ENCODE measurements around the gene GMPPB. TPM values are rescaled to one million over a fixed set of nuclear protein-coding genes. Genes with fewer than 3 reads are reported as not detected.
A peak's percentile ranks its signal among the peaks of the same experiment; 100 is the strongest.

The GMPPB gene
- total RNA-seq, 1 experiment from 2014 or later, result 38.8 TPM

DNA sequence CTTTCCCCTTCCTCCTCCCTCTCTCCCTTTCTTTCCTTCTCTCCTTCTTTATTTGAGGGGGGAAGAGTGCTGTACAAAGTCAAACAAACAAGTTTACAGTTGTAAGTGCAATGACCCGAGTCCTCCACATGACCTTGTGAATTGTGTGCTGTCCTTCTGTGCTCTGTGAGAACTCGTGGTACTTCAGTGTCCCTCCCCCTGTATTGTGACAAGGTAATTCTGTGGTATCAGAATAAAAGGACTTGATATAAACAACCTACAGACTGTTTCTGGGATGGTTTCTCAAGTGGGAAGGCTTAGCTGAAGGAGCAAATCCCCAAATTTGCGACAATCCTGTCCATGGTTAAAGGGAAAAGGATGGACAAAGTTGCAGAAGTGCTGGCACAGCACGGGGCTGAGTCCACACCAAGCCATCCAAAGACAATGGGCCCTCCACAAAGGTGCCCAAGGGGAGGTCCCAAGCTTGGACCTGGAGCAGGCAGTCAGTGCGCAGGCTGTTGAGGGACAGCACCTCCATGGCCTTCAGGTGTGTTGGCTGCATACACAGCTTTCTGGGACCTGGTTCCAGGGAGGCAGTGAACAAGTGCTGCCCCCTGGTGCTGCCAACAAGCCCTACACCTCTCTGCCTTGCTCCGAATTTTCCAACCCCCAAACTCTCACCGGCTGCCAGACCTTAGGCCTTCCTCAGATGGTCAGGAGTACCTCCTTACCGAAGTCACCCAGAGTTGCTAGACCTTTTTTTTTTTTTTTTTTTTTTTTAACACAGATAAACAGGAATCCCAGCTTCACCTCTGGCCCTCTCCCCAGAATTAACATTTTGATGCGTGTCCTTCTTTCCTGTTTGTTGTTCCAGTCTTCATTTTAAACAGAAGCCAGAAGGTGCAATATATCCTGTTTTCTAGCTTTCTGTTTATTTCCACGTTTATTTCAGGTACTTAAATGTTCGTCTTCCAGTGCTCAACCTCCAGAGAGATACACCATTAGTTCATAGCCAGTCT, 52.2 kb downstream of the GMPPB start:
- peak; percentile 38 for DNase-seq (ENCODE audit: low read depth)

DNA sequence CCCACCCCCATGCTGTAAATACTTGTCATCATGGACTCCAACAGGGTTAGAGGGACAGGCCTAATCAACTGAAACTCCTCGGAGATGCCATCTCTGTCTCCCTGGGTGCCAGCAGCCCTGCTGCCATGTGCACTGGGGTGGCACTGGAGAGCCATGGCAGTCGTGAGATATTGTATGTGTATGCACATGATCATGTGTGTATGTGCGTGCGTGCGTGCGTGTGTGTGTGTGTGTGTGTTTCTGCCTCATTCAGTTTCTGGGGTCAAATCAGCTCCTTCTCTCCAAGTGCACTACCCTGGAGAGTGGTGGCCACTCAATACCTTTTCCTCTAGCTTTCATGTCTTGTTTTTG, 52.8 kb downstream of the GMPPB start:
- no peak for DNase-seq (ENCODE audit: low read depth)

Other genes starting within 250 kb of the GMPPB start
- gene BSN, start 169.5 kb downstream of the GMPPB start, total RNA-seq (2014; rRNA removed), result 0.13 and 0.17 TPM in 2 replicates
- 152 and 157 TPM in 2 replicates for gene APEH, start 49.6 kb downstream of the GMPPB start, total RNA-seq (2014; rRNA removed)
- 7.5 and 7.7 TPM in 2 replicates for gene MST1, start 34.5 kb downstream of the GMPPB start, total RNA-seq (2014; rRNA removed)
- gene RNF123, start 34.4 kb downstream of the GMPPB start, total RNA-seq (2014; rRNA removed), result 19.6 and 21.2 TPM in 2 replicates
- gene AMIGO3, start 4.3 kb downstream of the GMPPB start, total RNA-seq (2014; rRNA removed), result 1.9 and 2.3 TPM in 2 replicates
- gene IP6K1, start 62.6 kb upstream of the GMPPB start, total RNA-seq (2014; rRNA removed), result 22.1 and 26.6 TPM in 2 replicates
- not detected in 2 replicates for gene CDHR4, start 75.9 kb upstream of the GMPPB start, total RNA-seq (2014; rRNA removed)
- gene INKA1, start 79.3 kb upstream of the GMPPB start, total RNA-seq (2014; rRNA removed), result 3.9 and 4.7 TPM in 2 replicates
- 21.8 and 26.2 TPM in 2 replicates for gene UBA7, start 90.0 kb upstream of the GMPPB start, total RNA-seq (2014; rRNA removed)
- gene TRAIP, start 132.6 kb upstream of the GMPPB start, total RNA-seq (2014; rRNA removed), result 13.8 and 14.5 TPM in 2 replicates
- 0.06 TPM in 1 of 2 replicates, not detected in the other for gene CAMKV, start 146.0 kb upstream of the GMPPB start, total RNA-seq (2014; rRNA removed)
- gene MST1R, start 179.9 kb upstream of the GMPPB start, total RNA-seq (2014; rRNA removed), result 0.26 TPM in 1 of 2 replicates, not detected in the other
- 16.8 and 20.5 TPM in 2 replicates for gene MON1A, start 205.9 kb upstream of the GMPPB start, total RNA-seq (2014; rRNA removed)
- 41.3 and 43.9 TPM in 2 replicates for gene RBM6, start 216.2 kb upstream of the GMPPB start, total RNA-seq (2014; rRNA removed)